Esophagus muscularis mucosa (tissue), 4 donors: ENCODE results near the gene VWC2.

ENCODE experiments used
- CTCF ChIP-seq, 3 experiments: fragments of 200-600 bp in 2 of 3; fragments of 450-650 bp in 1 of 3; sonication (generic) in 2 of 3; IDR thresholded peaks; one replicate each; pipeline ENCODE4 v1.5.1; 2017 to 2019; ENCODE audit warnings: antibody characterized with exemption in 3 of 3, mild to moderate bottlenecking in 2 of 3, moderate library complexity in 1 of 3
- EP300 ChIP-seq: sonication (generic); formaldehyde crosslinking; IDR thresholded peaks from one replicate; pipeline ENCODE4 v1.6.1; 2017; ENCODE audit warnings: antibody characterized with exemption
- POLR2A ChIP-seq: fragments of 450-650 bp; IDR thresholded peaks from one replicate; pipeline ENCODE4 v1.6.1; 2017; ENCODE audit warnings: antibody characterized with exemption, moderate library complexity, mild to moderate bottlenecking, low read depth
- POLR2AphosphoS5 ChIP-seq, 2 donors: sonication (generic); formaldehyde crosslinking; IDR thresholded peaks; one replicate each; pipeline ENCODE4 v1.6.1; 2017; ENCODE audit warnings: antibody characterized with exemption in 2 of 2

GRCh38 chr7:49805371-49806007, 32.1 kb downstream of the VWC2 start:
- TF ChIP-seq POLR2A (no peak), CTCF (IDR thresholded peaks at IDR 0.05) (no peak), POLR2AphosphoS5 (IDR thresholded peaks at IDR 0.05) (no peak), EP300 (no peak)
